ENCODE results near the gene PCK2. TPM values are rescaled to one million over a fixed set of nuclear protein-coding genes. Genes with fewer than 3 reads are reported as not detected.

PCK2 gene
- total RNA-seq, result 57.1 and 93.8 TPM in 2 replicates

DNA sequence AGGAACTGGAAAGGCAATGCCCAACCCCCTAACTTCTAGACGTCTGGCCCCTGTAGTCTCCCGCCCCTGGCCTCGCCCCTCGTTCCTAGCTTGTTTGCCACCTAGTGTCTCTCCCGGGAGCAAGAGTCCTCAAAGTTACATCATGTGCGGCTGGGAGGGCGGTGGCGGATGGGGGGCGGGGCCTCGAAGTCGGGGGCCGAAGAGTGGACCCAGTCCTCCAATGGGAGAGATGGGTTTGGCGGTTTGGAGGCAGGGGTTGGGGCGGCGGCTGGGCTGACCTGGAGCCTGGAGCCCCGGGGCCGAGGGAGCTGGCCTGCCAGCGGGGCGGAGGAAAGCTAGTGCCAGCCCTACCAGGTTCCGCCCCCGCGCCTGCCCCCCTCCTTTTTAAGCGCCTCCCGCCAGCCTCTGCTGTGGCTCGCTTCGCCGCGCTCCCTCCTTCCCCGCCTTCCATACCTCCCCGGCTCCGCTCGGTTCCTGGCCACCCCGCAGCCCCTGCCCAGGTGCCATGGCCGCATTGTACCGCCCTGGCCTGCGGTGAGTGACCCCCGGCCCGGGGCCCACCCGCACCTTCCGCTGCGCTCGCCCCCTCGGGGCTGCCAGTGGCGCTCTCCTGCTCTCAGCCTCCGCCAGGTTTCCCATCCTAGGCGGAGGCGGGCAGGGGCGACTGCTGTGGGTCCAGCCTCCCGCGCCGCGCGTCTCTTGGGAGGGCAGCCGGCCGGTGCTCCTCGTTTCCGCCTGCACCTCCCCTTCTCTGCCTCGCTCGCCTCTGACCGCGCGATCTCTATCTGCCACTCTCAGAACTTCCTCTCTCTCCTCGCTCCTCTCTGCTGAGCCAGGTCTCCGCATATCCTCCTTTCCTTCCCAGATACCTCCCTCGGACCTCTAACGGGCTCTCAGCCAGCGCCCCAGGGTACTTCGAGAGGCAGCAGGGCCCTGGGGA, at the start of gene PCK2:
Gene PCK2, plus strand, starts transcription at position 411 of the 940 bp plus-strand sequence. Its CDS starts 95 bp downstream, at position 506.

GRCh38 chr14:24051789-24052655, 42.1 kb upstream of the PCK2 start, which contains the start of gene CARMIL3:
TSS of gene CARMIL3 (plus strand) at chr14:24052009. CDS start at chr14:24052154, 145 bp downstream.

GRCh38 chr14:24071144-24071697, 22.9 kb upstream of the PCK2 start, which contains the start of gene CPNE6:
TSS of gene CPNE6 (plus strand) at chr14:24071562. CDS start at chr14:24072937, 1,375 bp downstream.

GRCh38 chr14:24114532-24115421, 20.7 kb downstream of the PCK2 start, which contains the start of the genes DCAF11 and NRL:
TSS of gene DCAF11 (plus strand) at chr14:24114777. CDS start at chr14:24115595, 818 bp downstream.
TSS of gene NRL (minus strand) at chr14:24114949. CDS start at chr14:24082848, 32,101 bp downstream.

GRCh38 chr14:24130380-24130716, 36.2 kb downstream of the PCK2 start, which contains the start of gene FITM1:
TSS of gene FITM1 (plus strand) at chr14:24130659. CDS start at chr14:24131564, 905 bp downstream.

DNA sequence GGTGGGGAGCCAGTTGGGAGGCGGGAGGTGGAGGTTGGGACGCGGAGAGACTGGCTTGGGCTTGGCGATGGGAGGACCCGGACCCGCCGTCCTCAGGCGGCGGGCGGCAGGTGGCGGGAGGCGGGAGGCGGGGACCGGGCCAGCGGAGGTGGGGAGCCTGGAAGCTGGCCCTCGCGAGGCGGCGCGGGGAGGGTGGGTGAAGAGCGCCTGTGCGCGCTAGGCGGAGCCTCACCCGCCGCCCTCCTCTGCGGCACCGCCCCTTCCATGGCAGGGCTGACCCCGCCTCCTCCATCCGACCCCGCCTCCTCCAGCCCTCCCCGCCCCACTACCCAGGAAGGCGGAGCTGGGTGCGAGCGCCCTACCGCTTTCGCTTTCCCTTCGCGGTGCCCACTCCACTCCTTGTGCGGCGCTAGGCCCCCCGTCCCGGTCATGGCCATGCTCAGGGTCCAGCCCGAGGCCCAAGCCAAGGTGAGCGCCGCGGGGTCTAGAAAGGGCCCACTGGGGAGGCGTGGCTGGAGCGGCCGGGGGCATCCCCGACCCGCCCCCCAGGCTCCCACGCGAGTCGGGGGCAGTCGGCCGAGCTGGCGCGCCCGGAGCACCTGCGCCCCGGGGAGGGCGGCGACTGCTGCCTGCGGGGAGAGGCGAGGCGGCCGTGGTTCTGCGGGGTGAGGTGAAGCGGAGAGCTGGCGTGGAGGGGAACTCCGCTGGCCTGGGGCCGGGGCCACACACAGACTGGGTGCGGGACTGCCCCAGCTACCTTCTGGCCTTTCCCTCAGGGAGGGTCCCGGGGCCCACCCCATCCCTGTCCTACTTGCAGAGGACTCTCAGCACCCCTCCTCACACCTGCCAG, 41.9 kb downstream of the PCK2 start, which contains the start of gene PSME1:
Gene PSME1, plus strand, starts transcription at position 361 of the 850 bp plus-strand sequence. Its CDS starts 69 bp downstream, at position 430.

DNA sequence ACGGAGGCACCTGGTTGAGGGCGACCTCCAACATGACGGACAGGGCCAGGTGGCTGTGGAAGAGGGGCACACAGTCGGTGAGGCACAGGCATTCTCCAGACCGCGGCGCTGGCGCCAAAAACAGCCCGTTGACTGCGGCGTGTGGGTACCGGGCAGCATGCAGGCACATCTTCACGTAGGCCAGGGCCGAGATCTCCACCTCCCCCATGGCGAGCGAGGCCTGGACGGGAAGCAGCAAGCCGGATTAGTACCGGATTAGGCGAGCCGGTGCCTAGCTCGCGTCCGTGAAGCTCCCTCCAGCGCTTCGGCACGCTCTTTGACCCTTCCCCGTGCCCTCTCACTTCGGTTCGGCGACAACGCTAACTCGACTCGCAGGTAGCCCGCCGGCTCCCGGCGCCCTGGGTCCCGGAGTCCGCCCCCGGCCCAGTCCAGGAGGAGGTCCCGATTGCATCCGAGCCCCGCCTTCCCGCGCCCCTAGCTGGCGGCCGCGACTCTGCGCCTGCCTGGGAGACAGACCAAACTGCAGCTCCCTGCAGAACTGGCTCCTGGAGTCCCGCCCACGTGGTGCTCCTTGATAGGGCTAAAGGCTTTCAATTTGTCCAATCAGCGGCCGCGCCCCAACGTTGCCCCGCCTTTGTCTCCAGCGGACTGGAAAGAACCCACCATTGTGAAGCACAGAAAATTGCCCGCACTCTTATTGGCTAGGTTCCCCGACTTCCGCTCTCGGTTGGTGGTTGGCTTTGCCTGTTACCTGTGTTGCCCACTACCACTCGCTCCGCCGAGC, 47.2 kb downstream of the PCK2 start, which contains the start of gene EMC9:
Gene EMC9, minus strand, starts transcription at position 495 of the 784 bp plus-strand sequence. Its CDS starts 287 bp downstream, at position 208.

GRCh38 chr14:24146453-24146977, 52.4 kb downstream of the PCK2 start, which contains the start of gene PSME2:
TSS of gene PSME2 (minus strand) at chr14:24146610. CDS start at chr14:24146581, 29 bp downstream.

GRCh38 chr14:24146978-24147760, 53.1 kb downstream of the PCK2 start, which contains the start of gene RNF31:
TSS of gene RNF31 (plus strand) at chr14:24147498. CDS start at chr14:24147699, 201 bp downstream.

Other genes starting within 250 kb of the PCK2 start
- 26.0 and 29.6 TPM in 2 replicates for gene DHRS4, start 140.5 kb upstream of the PCK2 start, total RNA-seq
- gene DHRS4L2, start 105.4 kb upstream of the PCK2 start, total RNA-seq, result 11.5 and 12.0 TPM in 2 replicates
- gene CARMIL3, start 42.3 kb upstream of the PCK2 start, total RNA-seq, result under 0.01 and 0.24 TPM in 2 replicates
- gene CPNE6, start 22.7 kb upstream of the PCK2 start, total RNA-seq, result not detected in 2 replicates
- gene DCAF11, start 20.5 kb downstream of the PCK2 start, total RNA-seq, result 70.1 and 80.1 TPM in 2 replicates
- 0.96 and 1.9 TPM in 2 replicates for gene NRL, start 20.6 kb downstream of the PCK2 start, total RNA-seq
- under 0.01 and 0.24 TPM in 2 replicates for gene FITM1, start 36.3 kb downstream of the PCK2 start, total RNA-seq
- 92.9 and 152 TPM in 2 replicates for gene PSME1, start 41.9 kb downstream of the PCK2 start, total RNA-seq
- 11.7 and 12.8 TPM in 2 replicates for gene EMC9, start 47.3 kb downstream of the PCK2 start, total RNA-seq
- 33.7 and 78.8 TPM in 2 replicates for gene PSME2, start 52.3 kb downstream of the PCK2 start, total RNA-seq
- 23.9 and 49.0 TPM in 2 replicates for gene RNF31, start 53.2 kb downstream of the PCK2 start, total RNA-seq
- gene IRF9, start 67.0 kb downstream of the PCK2 start, total RNA-seq, result 16.8 and 62.9 TPM in 2 replicates
- gene REC8, start 77.8 kb downstream of the PCK2 start, total RNA-seq, result 1.7 and 6.0 TPM in 2 replicates
- gene IPO4, start 94.5 kb downstream of the PCK2 start, total RNA-seq, result 45.6 and 64.3 TPM in 2 replicates
- gene TM9SF1, start 101.1 kb downstream of the PCK2 start, total RNA-seq, result 63.9 and 79.9 TPM in 2 replicates
- not detected in 2 replicates for gene TSSK4, start 111.4 kb downstream of the PCK2 start, total RNA-seq
- 32.8 and 40.7 TPM in 2 replicates for gene CHMP4A, start 119.2 kb downstream of the PCK2 start, total RNA-seq
- gene MDP1, start 121.8 kb downstream of the PCK2 start, total RNA-seq, result 10.8 and 14.7 TPM in 2 replicates
- gene NEDD8, start 138.1 kb downstream of the PCK2 start, total RNA-seq, result 91.6 and 113 TPM in 2 replicates
- 95.1 and 97.1 TPM in 2 replicates for gene GMPR2, start 138.6 kb downstream of the PCK2 start, total RNA-seq
- gene TINF2, start 148.3 kb downstream of the PCK2 start, total RNA-seq, result 53.1 and 287 TPM in 2 replicates
- gene TGM1, start 168.9 kb downstream of the PCK2 start, total RNA-seq, result 69.1 and 167 TPM in 2 replicates
- 53.9 and 65.1 TPM in 2 replicates for gene RABGGTA, start 177.3 kb downstream of the PCK2 start, total RNA-seq
- 23.0 and 29.4 TPM in 2 replicates for gene DHRS1, start 205.5 kb downstream of the PCK2 start, total RNA-seq
- 26.6 and 41.4 TPM in 2 replicates for gene NOP9, start 205.5 kb downstream of the PCK2 start, total RNA-seq
- gene CIDEB, start 213.7 kb downstream of the PCK2 start, total RNA-seq, result 1.4 and 6.0 TPM in 2 replicates
- 30.3 and 32.5 TPM in 2 replicates for gene LTB4R2, start 215.8 kb downstream of the PCK2 start, total RNA-seq
- gene LTB4R, start 217.2 kb downstream of the PCK2 start, total RNA-seq, result 13.5 and 13.6 TPM in 2 replicates
- 1.7 TPM in 1 of 2 replicates, not detected in the other for gene ADCY4, start 240.8 kb downstream of the PCK2 start, total RNA-seq
- gene RIPK3, start 245.7 kb downstream of the PCK2 start, total RNA-seq, result 2.1 and 5.1 TPM in 2 replicates